Chondrocyte (in vitro differentiated cells): ENCODE data around the gene INPP5D. TPM values are rescaled to one million over a fixed set of nuclear protein-coding genes. Genes with fewer than 3 reads are reported as not detected.

Experiments used
- DNase-seq: peaks from one replicate; pipeline ENCODE4 v3.0.0; 2021; ENCODE audit warnings: mixed read lengths, low spot score
- H3K27ac Mint-ChIP-seq: one replicate; pipeline ENCODE4 v1.8.0; 2021; ENCODE audit warnings: mild to moderate bottlenecking, moderate library complexity, mixed read lengths; ENCODE audit not compliant: unreplicated experiment
- H3K27me3 Mint-ChIP-seq: 2 replicates; pipeline ENCODE4 v1.8.0; 2021; ENCODE audit warnings: low read depth, mixed read lengths
- H3K36me3 Mint-ChIP-seq: 2 replicates; pipeline ENCODE4 v1.8.0; 2021; ENCODE audit warnings: low read depth, mixed read lengths
- H3K4me1 Mint-ChIP-seq: 2 replicates; pipeline ENCODE4 v1.8.0; 2021; ENCODE audit warnings: low read depth, mild to moderate bottlenecking, mixed read lengths
- H3K4me3 Mint-ChIP-seq: one replicate; pipeline ENCODE4 v1.8.0; 2021; ENCODE audit warnings: mild to moderate bottlenecking, moderate library complexity, mixed read lengths; ENCODE audit not compliant: unreplicated experiment
- H3K9me3 Mint-ChIP-seq: 2 replicates; pipeline ENCODE4 v1.8.0; 2021; ENCODE audit warnings: low read depth, mixed read lengths
- total RNA-seq: library from RNA; stranded (reverse); gene quantifications from 3 replicates; pipeline ENCODE4 v1.2.1, GENCODE V29; 2021
- TF ChIP-seq, protein P1 (sequence below): fragments of 200-600 bp; sonication (generic); IDR thresholded peaks from 2 replicates; pipeline ENCODE4 v1.5.0; 2021; ENCODE audit warnings: antibody characterized with exemption, mild to moderate bottlenecking, moderate library complexity

The INPP5D gene
- total RNA-seq, 1 donor from 2014 or later, result 0.20 TPM

DNA sequence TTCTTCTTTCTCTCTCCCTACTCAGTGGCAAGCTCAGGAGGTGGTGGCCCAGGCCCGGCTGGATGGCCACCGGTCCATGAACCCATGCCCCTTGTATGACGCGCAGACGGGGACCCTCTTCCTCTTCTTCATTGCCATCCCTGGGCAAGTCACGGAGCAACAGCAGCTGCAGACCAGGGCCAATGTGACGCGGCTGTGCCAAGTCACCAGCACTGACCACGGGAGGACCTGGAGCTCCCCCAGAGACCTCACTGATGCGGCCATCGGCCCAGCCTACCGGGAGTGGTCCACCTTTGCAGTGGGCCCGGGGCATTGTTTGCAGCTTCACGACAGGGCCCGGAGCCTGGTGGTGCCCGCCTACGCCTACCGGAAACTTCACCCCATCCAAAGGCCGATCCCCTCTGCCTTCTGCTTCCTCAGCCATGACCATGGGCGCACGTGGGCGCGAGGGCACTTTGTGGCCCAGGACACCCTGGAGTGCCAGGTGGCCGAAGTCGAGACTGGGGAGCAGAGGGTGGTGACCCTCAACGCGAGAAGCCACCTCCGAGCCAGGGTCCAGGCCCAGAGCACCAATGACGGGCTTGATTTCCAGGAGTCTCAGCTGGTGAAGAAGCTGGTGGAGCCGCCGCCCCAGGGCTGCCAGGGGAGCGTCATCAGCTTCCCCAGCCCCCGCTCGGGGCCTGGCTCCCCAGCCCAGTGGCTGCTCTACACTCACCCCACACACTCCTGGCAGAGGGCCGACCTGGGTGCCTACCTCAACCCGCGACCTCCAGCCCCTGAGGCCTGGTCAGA, 25.9 kb upstream of the INPP5D start:
- Mint-ChIP-seq H3K27ac (no peak overlapping the region), H3K9me3 (peaks cover 6% of the 10 kb centered on the region), H3K4me3 (no peak overlapping the region), H3K27me3 (peaks cover 1% of the 10 kb centered on the region), H3K4me1 (peaks cover 2% of the 10 kb centered on the region), H3K36me3 (no peaks in the 10 kb centered on the region)
- no peak for DNase-seq
- TF ChIP-seq, protein P1, sequence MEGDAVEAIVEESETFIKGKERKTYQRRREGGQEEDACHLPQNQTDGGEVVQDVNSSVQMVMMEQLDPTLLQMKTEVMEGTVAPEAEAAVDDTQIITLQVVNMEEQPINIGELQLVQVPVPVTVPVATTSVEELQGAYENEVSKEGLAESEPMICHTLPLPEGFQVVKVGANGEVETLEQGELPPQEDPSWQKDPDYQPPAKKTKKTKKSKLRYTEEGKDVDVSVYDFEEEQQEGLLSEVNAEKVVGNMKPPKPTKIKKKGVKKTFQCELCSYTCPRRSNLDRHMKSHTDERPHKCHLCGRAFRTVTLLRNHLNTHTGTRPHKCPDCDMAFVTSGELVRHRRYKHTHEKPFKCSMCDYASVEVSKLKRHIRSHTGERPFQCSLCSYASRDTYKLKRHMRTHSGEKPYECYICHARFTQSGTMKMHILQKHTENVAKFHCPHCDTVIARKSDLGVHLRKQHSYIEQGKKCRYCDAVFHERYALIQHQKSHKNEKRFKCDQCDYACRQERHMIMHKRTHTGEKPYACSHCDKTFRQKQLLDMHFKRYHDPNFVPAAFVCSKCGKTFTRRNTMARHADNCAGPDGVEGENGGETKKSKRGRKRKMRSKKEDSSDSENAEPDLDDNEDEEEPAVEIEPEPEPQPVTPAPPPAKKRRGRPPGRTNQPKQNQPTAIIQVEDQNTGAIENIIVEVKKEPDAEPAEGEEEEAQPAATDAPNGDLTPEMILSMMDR, result no peak

DNA sequence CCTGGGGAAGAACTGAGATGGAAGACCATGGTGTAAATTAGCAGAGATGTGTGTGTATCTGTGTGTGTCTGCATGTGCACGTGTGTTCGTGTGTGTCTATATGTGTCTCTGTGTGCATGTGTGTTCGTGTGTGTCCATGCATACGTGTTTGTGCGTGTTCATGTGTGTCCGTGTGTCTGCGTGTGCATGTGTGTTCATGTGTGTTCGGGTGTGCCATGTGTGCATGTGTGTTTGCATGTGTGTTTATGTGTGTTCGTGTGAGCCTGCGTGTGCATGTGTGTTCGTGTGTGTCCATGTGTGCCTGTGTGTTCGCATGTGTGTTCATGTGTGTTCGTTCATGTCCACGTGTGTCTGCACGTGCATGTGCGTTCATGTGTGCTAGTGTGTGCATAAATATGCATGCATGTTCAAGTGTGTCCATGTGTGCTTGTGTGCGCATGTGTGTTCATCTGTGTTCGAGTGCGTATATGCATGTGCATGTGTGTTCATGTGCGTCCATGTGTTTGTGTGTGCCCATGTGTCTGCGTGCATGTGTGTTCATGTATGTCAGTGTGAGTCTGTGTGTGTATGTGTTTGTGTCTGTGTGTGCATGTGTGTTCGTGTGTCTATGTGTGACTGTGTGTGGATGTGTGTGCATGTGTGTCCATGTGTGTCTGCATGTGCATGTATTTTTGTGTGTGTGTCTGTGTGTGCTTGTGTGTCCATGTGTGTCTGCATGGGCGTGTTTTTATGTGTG, 24.5 kb upstream of the INPP5D start:
- peaks cover 5% of the 10 kb centered on the region for H3K9me3 Mint-ChIP-seq
- no peak for DNase-seq
- no peaks in the 10 kb centered on the region for H3K36me3 Mint-ChIP-seq
- no peak overlapping the region for H3K27ac Mint-ChIP-seq
- H3K27me3 Mint-ChIP-seq, result peaks cover 1% of the 10 kb centered on the region
- TF ChIP-seq, protein P1, result no peak
- no peaks in the 10 kb centered on the region for H3K4me1 Mint-ChIP-seq
- no peak overlapping the region for H3K4me3 Mint-ChIP-seq

DNA sequence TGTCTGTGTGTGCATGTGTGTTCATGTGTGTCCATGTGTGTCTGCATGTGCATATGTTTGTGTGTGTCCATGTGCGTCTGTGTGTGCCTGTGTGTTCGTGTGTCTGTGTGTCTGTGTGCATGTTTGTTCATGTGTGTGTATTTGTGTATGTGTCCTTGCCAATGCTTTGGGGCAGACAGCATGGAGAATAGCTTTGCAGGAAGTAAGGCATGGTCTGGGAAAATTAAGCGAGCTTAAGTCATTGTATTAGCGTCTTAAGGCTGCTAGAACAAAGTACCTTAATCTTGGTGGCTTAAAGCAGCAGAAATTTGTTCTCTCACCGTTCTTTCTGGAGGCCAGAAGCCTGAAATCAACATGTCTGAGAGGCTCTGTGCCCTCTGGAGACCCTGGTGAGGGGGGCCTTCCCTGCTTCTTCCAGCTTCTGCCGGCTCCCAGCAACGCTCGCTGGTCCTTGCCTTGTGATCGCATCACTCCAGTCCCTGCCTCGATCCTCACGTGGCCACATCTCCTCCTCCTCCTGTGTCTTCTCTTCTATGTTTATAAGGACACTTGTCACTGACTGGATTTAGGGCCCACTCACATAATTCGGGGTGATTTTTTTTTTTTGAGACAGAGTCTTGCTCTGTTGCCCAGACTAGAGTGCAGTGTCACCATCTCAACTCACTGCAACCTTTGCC, 23.8 kb upstream of the INPP5D start:
- no peak for DNase-seq
- TF ChIP-seq, protein P1, result no peak
- Mint-ChIP-seq H3K4me3 (no peak overlapping the region), H3K27me3 (peaks cover 3% of the 10 kb centered on the region), H3K4me1 (no peaks in the 10 kb centered on the region), H3K36me3 (no peaks in the 10 kb centered on the region), H3K27ac (no peak overlapping the region), H3K9me3 (peaks cover 5% of the 10 kb centered on the region)

DNA sequence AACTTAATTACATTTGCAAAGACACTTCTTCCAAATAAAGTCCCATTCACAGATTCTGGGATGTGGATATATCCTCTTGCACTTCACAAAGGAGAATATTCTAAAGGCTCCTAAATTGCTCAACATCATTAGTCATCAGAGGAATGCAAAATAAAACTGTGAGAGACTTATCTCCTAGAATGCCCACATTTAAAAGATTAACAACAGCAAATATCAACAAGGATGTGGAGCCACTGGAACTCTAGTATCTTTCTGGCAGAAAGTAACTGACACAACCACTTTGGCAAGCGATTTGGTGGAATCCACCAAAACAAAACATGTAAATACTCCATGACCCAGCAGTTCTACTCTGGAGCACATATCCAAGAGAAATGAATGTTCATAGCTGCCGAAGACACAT, 23.1 kb upstream of the INPP5D start:
- H3K27me3 Mint-ChIP-seq, result peaks cover 3% of the 10 kb centered on the region
- no peaks in the 10 kb centered on the region for H3K36me3 Mint-ChIP-seq
- H3K4me3 Mint-ChIP-seq, result no peak overlapping the region
- H3K9me3 Mint-ChIP-seq, result peaks cover 5% of the 10 kb centered on the region
- DNase-seq, result no peak
- no peak overlapping the region for H3K27ac Mint-ChIP-seq
- no peaks in the 10 kb centered on the region for H3K4me1 Mint-ChIP-seq
- TF ChIP-seq, protein P1, result no peak

DNA sequence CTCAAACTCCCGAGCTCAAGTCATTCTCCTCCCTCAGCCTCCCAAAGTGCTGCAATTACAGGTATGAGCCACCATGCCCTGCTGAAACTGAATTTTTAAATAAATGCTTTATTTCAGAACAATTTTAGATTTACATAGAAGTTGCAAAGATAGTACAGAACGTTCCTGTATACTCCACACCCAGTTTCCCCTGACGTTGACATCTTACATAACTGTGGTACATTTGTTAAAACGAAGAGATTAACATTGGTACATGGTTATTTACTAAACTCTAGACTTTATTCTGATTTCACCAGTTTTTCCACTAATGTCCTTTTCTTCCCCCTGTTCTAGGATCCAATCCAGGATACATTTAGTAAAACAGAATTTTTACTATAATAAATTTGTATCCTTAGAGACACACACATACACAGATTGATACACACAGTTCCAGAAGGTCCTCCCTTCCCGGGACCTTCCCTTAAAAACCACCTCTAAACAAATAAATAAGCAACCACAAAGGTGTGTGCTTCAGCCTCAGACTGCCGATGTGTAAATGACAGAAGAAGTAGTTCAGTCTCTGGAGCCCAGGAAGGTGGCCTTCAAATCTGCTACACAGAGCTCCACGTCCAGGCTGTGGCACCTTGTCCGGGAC, 20.8 kb upstream of the INPP5D start:
- TF ChIP-seq, protein P1, result no peak
- Mint-ChIP-seq H3K9me3 (peaks cover 5% of the 10 kb centered on the region), H3K27ac (no peak overlapping the region), H3K27me3 (peaks cover 7% of the 10 kb centered on the region), H3K36me3 (peaks cover 2% of the 10 kb centered on the region), H3K4me1 (no peaks in the 10 kb centered on the region), H3K4me3 (no peak overlapping the region)
- no peak for DNase-seq
